Measurements from ENCODE around the gene XYLT1. TPM values are rescaled to one million over a fixed set of nuclear protein-coding genes. Genes with fewer than 3 reads are reported as not detected.

XYLT1 gene
- total RNA-seq, 1 experiment from 2014 or later: 1.7 TPM

DNA sequence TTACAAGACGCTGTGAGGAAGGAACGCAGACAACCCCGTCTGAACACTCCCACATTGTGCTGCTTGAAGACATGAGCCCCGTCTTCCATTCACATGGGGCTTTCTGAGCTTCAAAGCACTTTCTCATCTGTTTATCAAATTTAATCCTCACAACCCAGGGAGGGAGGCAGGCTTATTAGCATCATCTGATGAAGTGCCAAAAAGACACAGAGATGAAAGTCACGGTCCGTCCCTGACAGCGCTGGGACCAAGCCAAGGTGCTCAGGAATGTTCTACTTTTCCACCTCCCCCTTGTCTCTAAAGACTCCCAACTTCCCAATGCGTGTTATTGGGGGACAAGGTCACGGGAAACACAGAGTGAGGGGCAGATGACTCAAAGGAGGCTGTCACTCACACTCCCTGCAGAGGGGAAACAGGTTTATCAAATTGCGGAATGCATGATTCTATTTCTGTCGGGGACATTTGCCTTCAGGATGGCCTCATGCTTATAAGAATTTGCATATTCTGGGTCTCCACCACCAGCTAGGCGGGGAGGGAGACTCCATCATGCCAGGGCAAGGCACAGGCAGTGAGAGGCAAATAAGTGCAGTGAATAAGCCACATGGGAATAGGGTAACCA is 10.7 kb downstream of the XYLT1 start:
- Histone ChIP-seq H2AFZ (no peak overlapping the region), H3K27ac (no peak overlapping the region), H3K79me2 (ENCODE audit: low read depth) (no peaks in the 10 kb centered on the region), H3K9me3 (ENCODE audit: insufficient read depth, low read depth) (no peaks in the 10 kb centered on the region), H3K27me3 (ENCODE audit: insufficient read depth, low read depth) (peaks cover 27% of the 10 kb centered on the region; the same call in 1 of the 2 replicates), H3K4me3 (no peak overlapping the region), H3K9me2 (ENCODE audit: insufficient read depth) (no peaks in the 10 kb centered on the region), H3K4me2 (no peak overlapping the region), H3F3A (ENCODE audit: insufficient read depth, low read depth) (no peaks in the 10 kb centered on the region), H3K4me1 (replicated peaks; ENCODE audit: insufficient read depth) (no peaks in the 10 kb centered on the region), H3K36me3 (ENCODE audit: low read depth) (no peaks in the 10 kb centered on the region), H4K20me1 (ENCODE audit: insufficient read depth) (no peaks in the 10 kb centered on the region)
- BruUV-seq (replicated peaks): no TSS peak
- TF ChIP-seq, protein P1, sequence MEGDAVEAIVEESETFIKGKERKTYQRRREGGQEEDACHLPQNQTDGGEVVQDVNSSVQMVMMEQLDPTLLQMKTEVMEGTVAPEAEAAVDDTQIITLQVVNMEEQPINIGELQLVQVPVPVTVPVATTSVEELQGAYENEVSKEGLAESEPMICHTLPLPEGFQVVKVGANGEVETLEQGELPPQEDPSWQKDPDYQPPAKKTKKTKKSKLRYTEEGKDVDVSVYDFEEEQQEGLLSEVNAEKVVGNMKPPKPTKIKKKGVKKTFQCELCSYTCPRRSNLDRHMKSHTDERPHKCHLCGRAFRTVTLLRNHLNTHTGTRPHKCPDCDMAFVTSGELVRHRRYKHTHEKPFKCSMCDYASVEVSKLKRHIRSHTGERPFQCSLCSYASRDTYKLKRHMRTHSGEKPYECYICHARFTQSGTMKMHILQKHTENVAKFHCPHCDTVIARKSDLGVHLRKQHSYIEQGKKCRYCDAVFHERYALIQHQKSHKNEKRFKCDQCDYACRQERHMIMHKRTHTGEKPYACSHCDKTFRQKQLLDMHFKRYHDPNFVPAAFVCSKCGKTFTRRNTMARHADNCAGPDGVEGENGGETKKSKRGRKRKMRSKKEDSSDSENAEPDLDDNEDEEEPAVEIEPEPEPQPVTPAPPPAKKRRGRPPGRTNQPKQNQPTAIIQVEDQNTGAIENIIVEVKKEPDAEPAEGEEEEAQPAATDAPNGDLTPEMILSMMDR (conservative IDR thresholded peaks at IDR 0.05): no peak
- no peak for TF ChIP-seq EZH2 (IDR thresholded peaks at IDR 0.05; ENCODE audit: low read depth)
- ChIA-PET CTCF (no interaction called here), POLR2A (ENCODE audit: unreplicated experiment) (no interaction called here)
- intact Hi-C loops (cut with micrococcal nuclease; ENCODE audit: unreplicated experiment): no loop called here
- DNase-seq: no peak

DNA sequence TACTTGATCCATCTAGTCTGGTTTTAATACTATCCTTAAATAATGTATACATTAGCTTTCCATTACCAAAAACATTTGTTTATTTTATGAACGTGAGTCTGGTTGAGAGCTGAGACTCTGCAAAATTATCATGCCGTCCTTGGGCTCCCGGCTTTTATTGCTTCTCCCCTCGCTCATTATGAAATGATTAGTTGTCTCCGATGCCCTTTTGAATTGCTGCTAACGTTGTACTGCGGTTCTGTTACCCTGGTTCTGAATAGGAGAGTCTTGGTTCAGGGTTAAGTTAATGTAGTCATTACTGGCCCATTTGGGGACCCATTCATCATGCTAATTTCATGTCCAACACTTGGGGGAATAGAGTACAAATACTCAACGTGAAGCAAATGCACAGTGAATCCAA is 12.8 kb downstream of the XYLT1 start:
- Histone ChIP-seq H3K27ac (no peak overlapping the region), H3K36me3 (ENCODE audit: low read depth) (no peaks in the 10 kb centered on the region), H3K4me2 (no peak overlapping the region), H3K9me3 (ENCODE audit: insufficient read depth, low read depth) (no peaks in the 10 kb centered on the region), H3K9me2 (ENCODE audit: insufficient read depth) (no peaks in the 10 kb centered on the region), H3K4me3 (no peak overlapping the region), H4K20me1 (ENCODE audit: insufficient read depth) (no peaks in the 10 kb centered on the region), H3F3A (ENCODE audit: insufficient read depth, low read depth) (no peaks in the 10 kb centered on the region), H3K27me3 (ENCODE audit: insufficient read depth, low read depth) (peaks cover 28% of the 10 kb centered on the region), H3K79me2 (ENCODE audit: low read depth) (no peaks in the 10 kb centered on the region), H2AFZ (no peak overlapping the region), H3K4me1 (replicated peaks; ENCODE audit: insufficient read depth) (no peaks in the 10 kb centered on the region)
- TF ChIP-seq, protein P1 (conservative IDR thresholded peaks at IDR 0.05): no peak
- TF ChIP-seq EZH2 (IDR thresholded peaks at IDR 0.05; ENCODE audit: low read depth): no peak
- BruUV-seq (replicated peaks): no TSS peak
- CTCF ChIA-PET: no interaction called here
- POLR2A ChIA-PET (ENCODE audit: unreplicated experiment): no interaction called here
- no peak for DNase-seq
- intact Hi-C loops (cut with micrococcal nuclease; ENCODE audit: unreplicated experiment): no loop called here

DNA sequence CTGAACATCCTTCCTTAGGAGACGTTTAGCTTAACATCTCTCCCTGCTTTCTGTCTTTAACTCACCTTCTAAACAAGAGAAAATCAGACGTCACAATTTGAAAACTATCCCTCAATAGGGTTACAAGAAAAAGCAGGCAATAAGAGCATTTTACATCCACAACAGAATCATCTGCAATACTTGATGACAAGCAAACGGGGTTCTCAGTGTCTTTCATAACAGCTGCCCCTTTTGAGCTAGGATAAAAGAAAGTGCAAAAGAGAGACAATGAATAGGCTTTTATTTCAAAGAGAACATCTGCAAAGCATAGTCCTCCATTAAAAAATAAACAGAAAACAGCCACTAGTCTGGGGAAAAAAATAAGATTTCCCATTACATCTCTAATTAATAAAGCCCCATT is 13.2 kb downstream of the XYLT1 start:
- peaks cover 27% of the 10 kb centered on the region for H3K27me3 ChIP-seq (ENCODE audit: insufficient read depth, low read depth)
- H2AFZ ChIP-seq: no peak overlapping the region
- H3K4me2 ChIP-seq: no peak overlapping the region
- TF ChIP-seq, protein P1 (conservative IDR thresholded peaks at IDR 0.05): no peak
- TF ChIP-seq EZH2 (IDR thresholded peaks at IDR 0.05; ENCODE audit: low read depth): no peak
- no peaks in the 10 kb centered on the region for H3F3A ChIP-seq (ENCODE audit: insufficient read depth, low read depth)
- intact Hi-C loops (cut with micrococcal nuclease; ENCODE audit: unreplicated experiment): no loop called here
- H3K36me3 ChIP-seq (ENCODE audit: low read depth): no peaks in the 10 kb centered on the region
- no peaks in the 10 kb centered on the region for H3K4me1 ChIP-seq (replicated peaks; ENCODE audit: insufficient read depth)
- no peak overlapping the region for H3K27ac ChIP-seq
- no peak overlapping the region for H3K4me3 ChIP-seq
- no TSS peak for BruUV-seq (replicated peaks)
- H3K9me3 ChIP-seq (ENCODE audit: insufficient read depth, low read depth): no peaks in the 10 kb centered on the region
- no peaks in the 10 kb centered on the region for H3K9me2 ChIP-seq (ENCODE audit: insufficient read depth)
- CTCF ChIA-PET: no interaction called here
- DNase-seq: no peak
- no peaks in the 10 kb centered on the region for H4K20me1 ChIP-seq (ENCODE audit: insufficient read depth)
- H3K79me2 ChIP-seq (ENCODE audit: low read depth): no peaks in the 10 kb centered on the region
- POLR2A ChIA-PET (ENCODE audit: unreplicated experiment): no interaction called here

Measured in PC-9 (cell line).